A673 (cell line): ENCODE results near the gene WDFY3. TPM values are rescaled to one million over a fixed set of nuclear protein-coding genes. Genes with fewer than 3 reads are reported as not detected.

Experiments used
- BruUV-seq: library from RNA; stranded (reverse); fragments of 400-500 nt; replicated peaks from 2 replicates; lab custom pipeline; 2021; lab: Mats Ljungman, UMichigan
- CTCF ChIA-PET: fragments of 300-600 bp; sonication (Branson Sonifier 250); formaldehyde crosslinking; loops from one replicate; lab custom pipeline; 2022; ENCODE audit warnings: antibody characterized with exemption; lab: Charles Lee
- POLR2A ChIA-PET: fragments of 300-600 bp; sonication (Branson Sonifier 250); formaldehyde crosslinking; loops from one replicate; lab custom pipeline; 2022; ENCODE audit warnings: antibody characterized with exemption; ENCODE audit not compliant: low non-redundant PET; lab: Charles Lee
- DNase-seq: peaks from one replicate; pipeline ENCODE4 v3.0.0-alpha.2; 2015; ENCODE audit warnings: low spot score
- H3K27ac ChIP-seq: fragments of 200-600 bp; sonication (generic); 2 replicates; pipeline ENCODE4 v1.5.1; 2016; ENCODE audit warnings: mixed run types, low read depth, mild to moderate bottlenecking, mixed read lengths, antibody characterized with exemption, low read length; ENCODE audit not compliant: poor library complexity, severe bottlenecking
- H3K27me3 ChIP-seq: fragments of 200-600 bp; sonication (generic); replicated peaks from 2 replicates; pipeline ENCODE4 v1.6.1; 2017; ENCODE audit warnings: mixed run types, low read depth, mild to moderate bottlenecking, mixed read lengths, antibody characterized with exemption, low read length; ENCODE audit not compliant: insufficient read depth, poor library complexity
- H3K36me3 ChIP-seq: fragments of 200-600 bp; sonication (generic); 2 replicates; pipeline ENCODE4 v1.6.1; 2016; ENCODE audit warnings: mixed run types, mild to moderate bottlenecking, mixed read lengths, antibody characterized with exemption, low read length; ENCODE audit not compliant: insufficient read depth, poor library complexity, severe bottlenecking
- H3K4me1 ChIP-seq: fragments of 200-600 bp; sonication (generic); 2 replicates; pipeline ENCODE4 v1.6.1; 2017; ENCODE audit warnings: mixed run types, mild to moderate bottlenecking, mixed read lengths, antibody characterized with exemption, low read length; ENCODE audit not compliant: insufficient read depth, poor library complexity, severe bottlenecking
- H3K4me3 ChIP-seq: fragments of 200-600 bp; sonication (generic); 2 replicates; pipeline ENCODE4 v1.5.1; 2016; ENCODE audit warnings: low read depth, mixed run types, mild to moderate bottlenecking, mixed read lengths, low read length; ENCODE audit not compliant: poor library complexity, severe bottlenecking
- H3K9me3 ChIP-seq: fragments of 200-600 bp; sonication (generic); 2 replicates; pipeline ENCODE4 v1.6.1; 2016; ENCODE audit warnings: mixed run types, low read depth, mild to moderate bottlenecking, mixed read lengths, antibody characterized with exemption, low read length; ENCODE audit not compliant: poor library complexity, severe bottlenecking
- CTCF ChIP-seq: fragments of 300-800, 200-600 bp; sonication (generic); conservative IDR thresholded peaks from 2 replicates; pipeline ENCODE4 v1.5.1; 2017; ENCODE audit warnings: low read depth, mild to moderate bottlenecking, antibody characterized with exemption, low read length, moderate library complexity, mixed read lengths
- EZH2 ChIP-seq: fragments of 200-600 bp; sonication (generic); IDR thresholded peaks from 2 replicates; pipeline ENCODE4 v1.6.1; 2017; ENCODE audit warnings: borderline replicate concordance, low read depth, mild to moderate bottlenecking, mixed read lengths, antibody characterized with exemption, low read length; ENCODE audit not compliant: poor library complexity, severe bottlenecking
- intact Hi-C: fragments of 100-400 bp; cut with micrococcal nuclease; formaldehyde crosslinking; loops from one replicate; pipeline ENCODE4 v1.10.0; 2022; ENCODE audit not compliant: unreplicated experiment
- total RNA-seq: library from RNA; stranded (reverse); gene quantifications from 2 replicates; pipeline ENCODE4 v1.2.3, GENCODE V29; 2021

Gene WDFY3
- total RNA-seq, 1 experiment from 2014 or later = 43.4 TPM

- Histone ChIP-seq H3K27me3 (no peaks in the 10 kb centered on the region), H3K36me3 (peaks cover 20% of the 10 kb centered on the region), H3K4me1 (no peaks in the 10 kb centered on the region), H3K9me3 (no peaks in the 10 kb centered on the region), H3K4me3 (no peak overlapping the region), H3K27ac (no peak overlapping the region)
- ChIA-PET CTCF (no interaction called here), POLR2A (interaction anchor here (0.7 kb wide), 1 partner anchor 322 kb away, joined by 12 read pairs; no protein-coding TSS in a partner anchor)
- DNase-seq = no peak
- intact Hi-C loops = no loop called here
- TF ChIP-seq CTCF (no peak), EZH2 (no peak)
- BruUV-seq = no TSS peak
Measured at GRCh38 chr4:84699001-84699671, 267.4 kb downstream of the WDFY3 start.

GRCh38 chr4:84697615-84698201, 268.8 kb downstream of the WDFY3 start:
- BruUV-seq = no TSS peak
- intact Hi-C loops = no loop called here
- DNase-seq = no peak
- POLR2A ChIA-PET = no interaction called here
- Histone ChIP-seq H3K27me3 (no peaks in the 10 kb centered on the region), H3K27ac (no peak overlapping the region), H3K4me1 (no peaks in the 10 kb centered on the region), H3K9me3 (no peaks in the 10 kb centered on the region), H3K36me3 (peaks cover 23% of the 10 kb centered on the region), H3K4me3 (no peak overlapping the region)
- TF ChIP-seq EZH2 (no peak), CTCF (no peak)
- CTCF ChIA-PET = no interaction called here

GRCh38 chr4:84697159-84697558, 269.3 kb downstream of the WDFY3 start:
- H3K9me3 ChIP-seq = no peaks in the 10 kb centered on the region
- POLR2A ChIA-PET = no interaction called here

More at GRCh38 chr4:84697159-84697558, 269.3 kb downstream of the WDFY3 start:
- peaks cover 25% of the 10 kb centered on the region for H3K36me3 ChIP-seq
- H3K27me3 ChIP-seq = no peaks in the 10 kb centered on the region
- TF ChIP-seq CTCF (no peak), EZH2 (no peak)
- no peaks in the 10 kb centered on the region for H3K4me1 ChIP-seq
- CTCF ChIA-PET = no interaction called here
- BruUV-seq = no TSS peak
- H3K27ac ChIP-seq = no peak overlapping the region
- DNase-seq = no peak
- intact Hi-C loops = no loop called here
- H3K4me3 ChIP-seq = no peak overlapping the region
